Measurements from ENCODE around the gene CCDC51.
"Not testable (repeated sequence)": the region's sequence is repeated elsewhere in the genome, so short reads cannot be mapped to it uniquely, and the experiment has no call there.

Gene CCDC51, protein sequence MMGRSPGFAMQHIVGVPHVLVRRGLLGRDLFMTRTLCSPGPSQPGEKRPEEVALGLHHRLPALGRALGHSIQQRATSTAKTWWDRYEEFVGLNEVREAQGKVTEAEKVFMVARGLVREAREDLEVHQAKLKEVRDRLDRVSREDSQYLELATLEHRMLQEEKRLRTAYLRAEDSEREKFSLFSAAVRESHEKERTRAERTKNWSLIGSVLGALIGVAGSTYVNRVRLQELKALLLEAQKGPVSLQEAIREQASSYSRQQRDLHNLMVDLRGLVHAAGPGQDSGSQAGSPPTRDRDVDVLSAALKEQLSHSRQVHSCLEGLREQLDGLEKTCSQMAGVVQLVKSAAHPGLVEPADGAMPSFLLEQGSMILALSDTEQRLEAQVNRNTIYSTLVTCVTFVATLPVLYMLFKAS

DNA sequence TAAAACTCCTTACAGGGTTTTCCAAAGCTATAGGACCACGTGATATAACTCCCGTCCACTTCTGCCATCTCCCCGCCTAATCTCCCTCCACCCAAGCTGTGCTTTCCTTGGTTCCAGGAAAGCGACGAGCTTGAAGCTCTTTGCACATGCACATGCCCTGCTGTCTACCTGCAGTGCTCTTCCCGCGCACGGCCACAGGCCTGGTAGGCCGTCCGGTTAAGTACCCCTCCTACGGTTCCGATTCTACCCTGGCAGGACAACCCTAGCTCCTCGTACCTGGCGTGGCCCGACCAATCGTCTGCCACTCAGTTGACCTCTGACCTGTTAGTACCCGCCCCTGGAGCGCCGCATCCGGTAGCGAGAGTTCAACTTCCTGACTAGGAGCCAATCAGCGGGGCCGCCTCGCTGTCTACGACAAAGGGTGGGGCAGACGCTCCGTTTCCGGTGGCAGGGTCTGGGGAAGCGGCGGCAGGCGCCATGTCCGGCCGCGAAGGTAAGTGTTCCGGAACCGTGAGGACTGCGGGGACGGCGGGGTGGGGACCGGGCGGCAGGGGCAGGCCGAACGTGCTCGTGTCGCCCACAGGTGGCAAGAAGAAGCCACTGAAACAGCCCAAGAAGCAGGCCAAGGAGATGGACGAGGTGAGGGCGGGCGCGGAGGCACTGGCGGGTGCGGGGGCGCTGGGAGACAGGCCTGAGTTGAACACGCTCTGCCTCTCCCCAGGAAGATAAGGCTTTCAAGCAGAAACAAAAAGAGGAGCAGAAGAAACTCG is at the start of gene CCDC51, which contains the start of gene TMA7:
Gene CCDC51 (minus strand): TSS at position 300 of the 770 bp plus-strand sequence. CDS start 4,991 bp downstream, outside the sequence.
Gene TMA7 (plus strand): TSS at position 438 of the 770 bp plus-strand sequence. CDS start 40 bp downstream, at position 478.
- DNase-seq: peak; percentile 98

- DNase-seq: no peak
These were observed 47.0 kb upstream of the CCDC51 start for GRCh38 chr3:48486952-48487351.

- not testable (repeated sequence) for DNase-seq
These were observed 42.9 kb upstream of the CCDC51 start for GRCh38 chr3:48482822-48483221.

- DNase-seq: not testable (repeated sequence)
These were observed 41.0 kb upstream of the CCDC51 start for GRCh38 chr3:48480891-48481290.

- DNase-seq: peak; percentile 65
These were observed 39.0 kb upstream of the CCDC51 start for GRCh38 chr3:48478626-48479555.

DNA sequence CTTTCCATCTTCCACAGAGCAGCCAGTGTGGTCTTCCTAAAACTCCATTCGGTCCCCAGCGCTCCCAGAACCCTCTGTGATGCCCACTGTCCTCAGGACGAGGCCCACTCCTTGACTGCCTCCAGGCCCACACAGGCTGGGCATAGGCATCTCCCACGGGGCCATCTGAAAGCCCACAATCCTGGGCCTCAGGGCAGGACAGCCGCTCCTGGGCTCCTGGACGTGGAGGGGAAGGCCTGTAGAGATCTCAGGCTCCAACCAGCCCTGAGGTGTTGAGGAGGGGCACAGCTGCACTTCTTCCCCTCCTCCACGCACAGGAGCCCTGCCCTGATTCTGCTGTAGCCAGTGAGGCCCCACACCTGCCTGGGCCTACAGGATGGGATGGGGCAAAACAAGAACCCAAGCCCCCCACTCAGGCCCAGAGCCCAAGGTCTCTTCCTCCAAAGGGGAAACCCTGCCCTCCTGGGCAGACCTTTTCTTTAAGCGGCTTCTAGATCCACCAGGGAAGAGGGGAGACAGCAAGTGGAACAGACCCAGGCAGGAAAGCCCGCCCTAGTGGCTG is 38.1 kb upstream of the CCDC51 start:
- no peak for DNase-seq

- no peak for DNase-seq
These were observed 36.6 kb upstream of the CCDC51 start for GRCh38 chr3:48476426-48477053.

DNA sequence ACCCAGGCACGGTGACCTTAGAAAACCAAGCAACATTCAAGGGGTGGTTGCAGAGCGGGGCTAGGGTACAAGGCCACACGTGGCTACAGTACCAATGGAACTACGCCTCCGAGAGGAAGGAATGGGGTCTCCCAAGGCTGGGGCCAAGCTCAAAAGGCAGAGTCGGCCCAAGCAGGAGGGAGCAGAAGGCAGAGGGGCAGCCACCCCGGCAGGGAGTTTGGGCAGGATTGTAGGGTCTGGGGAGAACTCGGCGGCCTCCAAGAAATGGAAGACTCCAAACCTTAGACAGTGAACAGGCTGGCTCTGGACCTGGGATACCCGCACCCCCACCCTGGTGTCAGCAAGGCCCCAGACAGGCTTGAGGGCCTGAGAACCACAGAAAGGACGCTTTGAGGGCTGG is 35.3 kb upstream of the CCDC51 start:
- DNase-seq: no peak

GRCh38 chr3:48474619-48475018 is 34.7 kb upstream of the CCDC51 start:
- DNase-seq: no peak

GRCh38 chr3:48474031-48474430 is 34.1 kb upstream of the CCDC51 start:
- DNase-seq: not testable (repeated sequence)

GRCh38 chr3:48473617-48473952 is 33.7 kb upstream of the CCDC51 start:
- DNase-seq: no peak

DNA sequence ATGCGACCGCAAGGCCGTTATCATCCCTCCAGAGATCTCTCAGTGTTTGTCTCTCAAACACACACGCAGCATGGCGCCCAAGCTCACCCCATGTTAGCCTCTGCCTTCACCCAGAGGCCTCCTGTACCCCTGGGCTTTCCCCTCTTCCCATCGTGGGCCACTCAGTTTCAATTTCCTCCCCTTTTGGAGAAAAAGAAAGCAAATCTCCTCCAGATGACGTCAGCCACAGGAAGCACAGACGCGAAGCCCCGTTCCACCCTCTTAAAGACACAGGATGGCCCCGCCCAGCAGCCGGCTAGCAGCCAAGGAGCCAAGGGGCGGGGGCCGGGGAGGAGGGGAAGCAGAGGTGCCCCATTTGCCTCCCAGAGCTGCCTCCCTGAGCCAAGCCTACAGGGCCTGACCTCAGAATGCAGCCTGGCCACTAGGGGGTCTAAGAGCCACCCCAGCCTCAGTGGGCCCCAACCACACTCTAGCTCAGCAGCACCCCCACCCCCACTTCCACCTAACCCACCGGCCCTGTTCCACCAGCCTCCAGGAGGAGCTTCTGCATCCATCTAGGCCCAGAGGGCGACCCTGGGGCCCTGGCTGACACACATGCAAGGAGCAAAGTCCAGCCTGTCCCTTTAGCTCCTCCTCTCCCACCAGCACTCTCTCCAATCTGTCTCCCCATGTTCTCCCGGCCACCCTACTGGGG is 33.2 kb upstream of the CCDC51 start:
- peak; percentile 88 for DNase-seq

- no peak for DNase-seq
These were observed 32.7 kb upstream of the CCDC51 start for GRCh38 chr3:48472673-48472922.

- no peak for DNase-seq
These were observed 30.4 kb upstream of the CCDC51 start for GRCh38 chr3:48470286-48470685.

GRCh38 chr3:48469046-48469915 is 29.4 kb upstream of the CCDC51 start:
- no peak for DNase-seq

DNA sequence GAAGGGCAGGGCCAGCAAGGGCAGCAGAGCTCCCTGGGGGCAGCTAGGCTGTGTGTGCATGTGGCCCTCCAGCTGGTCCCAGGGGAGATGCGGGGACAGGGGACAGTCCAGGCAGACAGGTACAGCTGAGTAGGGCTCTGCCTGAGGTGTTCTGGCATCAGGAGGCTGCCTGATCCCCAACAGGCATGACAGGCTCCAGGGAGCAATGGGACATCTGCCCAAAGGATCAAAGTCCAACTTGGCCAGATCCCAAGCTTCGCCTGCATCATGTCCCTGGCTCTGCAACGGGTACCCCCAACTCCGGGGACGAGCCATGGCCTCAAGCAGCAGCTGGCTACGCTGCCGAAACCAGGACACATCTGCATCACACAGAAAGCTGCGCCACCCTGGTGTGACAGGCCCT is 28.4 kb upstream of the CCDC51 start:
- no peak for DNase-seq

- no peak for DNase-seq
These were observed 27.8 kb upstream of the CCDC51 start for GRCh38 chr3:48467473-48468267.

DNA sequence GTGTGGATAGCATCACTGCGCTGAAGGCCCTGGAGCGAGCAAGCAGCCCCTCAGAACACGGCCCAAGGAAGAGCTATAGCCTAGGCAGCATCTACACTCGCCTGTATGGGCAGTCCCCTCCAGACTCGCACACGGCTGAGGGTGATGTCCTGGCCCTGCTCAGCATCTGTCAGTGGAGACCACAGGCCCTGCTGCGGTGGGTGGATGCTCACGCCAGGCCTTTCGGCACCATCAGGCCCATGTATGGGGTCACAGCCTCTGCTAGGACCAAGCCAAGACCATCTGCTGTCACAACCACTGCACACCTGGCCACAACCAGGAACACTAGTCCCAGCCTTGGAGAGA is 27.2 kb upstream of the CCDC51 start:
- DNase-seq: no peak

GRCh38 chr3:48466386-48467109 is 26.6 kb upstream of the CCDC51 start:
- DNase-seq: no peak

All from activated effector memory CD4-positive, alpha-beta T cell treated with Interleukin-2 at 50 U/mL for 16 hours (primary cell).